ENCODE data around the gene KLC1.

KLC1 gene

DNA sequence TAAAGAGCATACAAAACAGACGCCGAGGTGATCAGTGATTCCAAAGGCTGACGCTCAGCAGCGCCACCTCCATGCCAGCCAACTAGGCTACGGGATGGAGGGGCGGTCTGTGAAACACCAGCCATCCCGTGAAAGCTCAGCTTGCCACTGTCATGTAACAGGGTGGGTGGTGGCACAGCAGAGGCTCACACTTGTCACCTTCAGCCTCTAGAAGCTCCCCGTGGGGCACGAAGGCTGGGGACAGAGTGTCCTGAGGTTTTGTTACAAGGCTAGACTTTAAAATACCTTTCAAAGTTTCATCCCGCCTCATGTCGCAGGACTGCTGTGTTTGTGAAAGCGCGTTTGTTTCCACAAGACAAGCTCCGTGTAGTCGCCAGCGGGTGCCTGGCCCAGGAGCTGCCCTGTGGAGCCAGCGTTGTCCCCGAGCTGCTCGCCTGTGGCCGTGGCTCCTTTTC is 65.6 kb downstream of the KLC1 start:
- ChIA-PET CTCF (interaction anchor here (1.3 kb wide), 2 partner anchors 12 to 24 kb away, joined by 3 read pairs; no protein-coding TSS in a partner anchor), POLR2A (interaction anchor here (1.1 kb wide), 1 partner anchor 219 kb away, joined by 5 read pairs; no protein-coding TSS in a partner anchor)
- no peak for DNase-seq (ENCODE audit: extremely low spot score)
- TF ChIP-seq, protein P1, sequence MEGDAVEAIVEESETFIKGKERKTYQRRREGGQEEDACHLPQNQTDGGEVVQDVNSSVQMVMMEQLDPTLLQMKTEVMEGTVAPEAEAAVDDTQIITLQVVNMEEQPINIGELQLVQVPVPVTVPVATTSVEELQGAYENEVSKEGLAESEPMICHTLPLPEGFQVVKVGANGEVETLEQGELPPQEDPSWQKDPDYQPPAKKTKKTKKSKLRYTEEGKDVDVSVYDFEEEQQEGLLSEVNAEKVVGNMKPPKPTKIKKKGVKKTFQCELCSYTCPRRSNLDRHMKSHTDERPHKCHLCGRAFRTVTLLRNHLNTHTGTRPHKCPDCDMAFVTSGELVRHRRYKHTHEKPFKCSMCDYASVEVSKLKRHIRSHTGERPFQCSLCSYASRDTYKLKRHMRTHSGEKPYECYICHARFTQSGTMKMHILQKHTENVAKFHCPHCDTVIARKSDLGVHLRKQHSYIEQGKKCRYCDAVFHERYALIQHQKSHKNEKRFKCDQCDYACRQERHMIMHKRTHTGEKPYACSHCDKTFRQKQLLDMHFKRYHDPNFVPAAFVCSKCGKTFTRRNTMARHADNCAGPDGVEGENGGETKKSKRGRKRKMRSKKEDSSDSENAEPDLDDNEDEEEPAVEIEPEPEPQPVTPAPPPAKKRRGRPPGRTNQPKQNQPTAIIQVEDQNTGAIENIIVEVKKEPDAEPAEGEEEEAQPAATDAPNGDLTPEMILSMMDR (IDR thresholded peaks at IDR 0.05; ENCODE audit: control extremely low read depth, extremely low read depth, low read depth, missing control alignments), result no peak

DNA sequence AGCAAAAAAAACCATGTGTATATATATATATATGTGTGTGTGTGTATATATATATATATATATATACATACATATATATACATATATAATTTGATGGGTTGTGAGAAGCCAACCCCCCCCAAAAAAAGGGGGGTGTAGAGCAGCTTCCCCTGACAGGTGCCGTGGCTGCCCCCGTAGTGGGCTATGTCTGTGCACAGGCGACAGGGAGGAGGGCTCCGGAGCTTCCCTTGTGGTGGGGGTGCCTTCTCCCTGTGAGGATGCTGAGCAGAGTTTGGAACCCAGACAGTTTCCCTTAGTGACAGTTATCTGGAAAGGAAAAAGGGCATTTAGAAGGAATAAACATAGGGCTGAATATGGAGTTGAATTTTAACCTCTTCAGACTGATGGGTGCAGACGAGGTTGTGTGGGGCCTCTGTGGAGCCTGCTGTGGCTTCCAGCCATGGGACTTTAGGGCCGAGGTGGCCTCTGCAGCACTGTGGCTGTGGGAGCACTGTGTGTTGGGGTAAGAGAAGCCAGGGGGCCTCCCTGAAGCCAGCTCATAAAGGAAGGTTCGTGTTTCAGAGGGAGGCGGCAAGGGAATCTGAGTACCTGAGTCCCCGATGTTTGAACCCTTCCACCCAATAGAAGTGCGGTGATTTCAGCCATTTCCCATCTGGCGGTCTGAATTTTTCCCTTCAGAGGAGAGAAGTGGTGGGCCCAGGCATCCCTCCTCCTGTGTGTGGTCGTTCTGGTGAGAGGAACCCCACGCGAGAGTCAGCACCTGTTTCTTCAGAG is 66.5 kb downstream of the KLC1 start:
- TF ChIP-seq, protein P1 (IDR thresholded peaks at IDR 0.05; ENCODE audit: control extremely low read depth, extremely low read depth, low read depth, missing control alignments), result no peak
- DNase-seq (ENCODE audit: extremely low spot score), result no peak
- POLR2A ChIA-PET, result no interaction called here
- CTCF ChIA-PET, result interaction anchor here (1.3 kb wide), 3 partner anchors 9 to 23 kb away, joined by 3 to 4 read pairs (median 3); no protein-coding TSS in a partner anchor

DNA sequence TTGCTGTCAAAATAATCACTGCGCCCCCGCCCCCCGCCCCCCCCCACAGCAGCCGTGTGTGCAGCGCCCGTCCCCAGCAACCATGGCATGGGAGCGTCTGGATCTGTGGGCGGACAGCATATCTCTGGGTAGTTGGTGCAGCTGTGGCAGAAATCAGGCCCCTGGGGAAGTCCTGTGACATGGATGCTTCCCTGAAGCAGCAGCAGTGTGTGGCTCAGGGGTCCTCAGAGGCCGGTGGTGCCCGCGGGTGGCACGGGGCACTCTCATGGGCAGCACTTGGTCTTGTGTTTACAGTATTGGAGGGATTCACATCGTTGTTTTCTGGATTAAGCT is 67.0 kb downstream of the KLC1 start:
- POLR2A ChIA-PET, result no interaction called here
- DNase-seq (ENCODE audit: extremely low spot score), result no peak
- CTCF ChIA-PET, result interaction anchor here (0.9 to 1.3 kb wide), 2 partner anchors 9 to 10 kb away, joined by 3 to 4 read pairs; no protein-coding TSS in a partner anchor
- TF ChIP-seq, protein P1 (IDR thresholded peaks at IDR 0.05; ENCODE audit: control extremely low read depth, extremely low read depth, low read depth, missing control alignments), result no peak

DNA sequence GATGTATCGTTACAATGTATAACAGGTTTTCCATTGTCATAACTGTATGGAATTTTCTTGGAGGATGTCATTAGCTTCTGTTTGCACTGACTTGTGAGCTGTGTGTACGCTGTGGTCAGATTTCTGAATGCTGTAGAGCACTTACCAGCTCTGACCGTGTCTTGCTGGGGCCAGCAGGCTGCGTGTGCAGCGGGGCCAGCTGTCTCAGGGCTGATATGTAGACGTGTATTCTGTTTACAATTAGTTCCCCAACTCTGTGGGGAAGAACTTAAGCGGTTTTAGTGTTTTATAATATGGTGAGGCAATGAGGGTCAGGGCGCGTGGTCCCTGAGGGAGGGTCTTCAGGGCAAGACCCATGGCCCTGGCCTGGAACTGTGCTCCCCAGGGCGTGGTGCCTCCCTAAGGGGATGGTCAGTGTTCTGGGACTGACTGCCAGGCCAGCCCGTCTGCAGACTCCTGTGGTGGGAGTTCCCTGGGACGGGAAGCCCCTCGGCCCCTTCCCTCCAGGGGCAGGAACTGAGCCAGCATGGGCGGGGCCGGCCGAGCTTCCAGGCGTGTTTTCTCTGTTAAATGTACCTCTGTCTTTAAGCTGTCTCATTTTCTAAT is 67.6 kb downstream of the KLC1 start:
- CTCF ChIA-PET, result interaction anchor here (0.9 to 2.3 kb wide), 3 partner anchors 8 to 16 kb away, joined by 3 to 7 read pairs (median 4); no protein-coding TSS in a partner anchor
- POLR2A ChIA-PET, result no interaction called here
- no peak for DNase-seq (ENCODE audit: extremely low spot score)
- TF ChIP-seq, protein P1 (IDR thresholded peaks at IDR 0.05; ENCODE audit: control extremely low read depth, extremely low read depth, low read depth, missing control alignments), result no peak

DNA sequence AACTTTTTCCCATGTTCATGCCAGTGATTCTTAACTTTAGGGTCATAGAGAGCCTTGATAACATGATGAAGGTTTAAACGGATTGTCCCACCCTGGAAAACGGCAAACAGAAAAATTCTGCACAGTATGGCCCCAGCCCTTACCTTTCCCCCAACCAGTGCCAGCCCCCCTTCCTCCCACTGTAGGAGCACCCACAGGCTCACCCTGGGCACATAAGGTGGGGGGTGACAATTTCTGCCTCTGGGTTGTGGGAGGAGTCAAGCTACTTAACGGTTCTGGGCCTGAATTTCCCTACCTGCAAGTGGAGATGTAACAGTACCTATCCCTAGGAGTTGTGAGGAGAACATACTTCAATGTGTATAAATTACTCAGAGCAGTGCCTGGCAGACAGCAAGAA is 68.2 kb downstream of the KLC1 start:
- no peak for DNase-seq (ENCODE audit: extremely low spot score)
- POLR2A ChIA-PET, result no interaction called here
- CTCF ChIA-PET, result interaction anchor here (2.3 kb wide), 1 partner anchor 17 kb away, joined by 7 read pairs; no protein-coding TSS in a partner anchor
- TF ChIP-seq, protein P1 (IDR thresholded peaks at IDR 0.05; ENCODE audit: control extremely low read depth, extremely low read depth, low read depth, missing control alignments), result no peak

DNA sequence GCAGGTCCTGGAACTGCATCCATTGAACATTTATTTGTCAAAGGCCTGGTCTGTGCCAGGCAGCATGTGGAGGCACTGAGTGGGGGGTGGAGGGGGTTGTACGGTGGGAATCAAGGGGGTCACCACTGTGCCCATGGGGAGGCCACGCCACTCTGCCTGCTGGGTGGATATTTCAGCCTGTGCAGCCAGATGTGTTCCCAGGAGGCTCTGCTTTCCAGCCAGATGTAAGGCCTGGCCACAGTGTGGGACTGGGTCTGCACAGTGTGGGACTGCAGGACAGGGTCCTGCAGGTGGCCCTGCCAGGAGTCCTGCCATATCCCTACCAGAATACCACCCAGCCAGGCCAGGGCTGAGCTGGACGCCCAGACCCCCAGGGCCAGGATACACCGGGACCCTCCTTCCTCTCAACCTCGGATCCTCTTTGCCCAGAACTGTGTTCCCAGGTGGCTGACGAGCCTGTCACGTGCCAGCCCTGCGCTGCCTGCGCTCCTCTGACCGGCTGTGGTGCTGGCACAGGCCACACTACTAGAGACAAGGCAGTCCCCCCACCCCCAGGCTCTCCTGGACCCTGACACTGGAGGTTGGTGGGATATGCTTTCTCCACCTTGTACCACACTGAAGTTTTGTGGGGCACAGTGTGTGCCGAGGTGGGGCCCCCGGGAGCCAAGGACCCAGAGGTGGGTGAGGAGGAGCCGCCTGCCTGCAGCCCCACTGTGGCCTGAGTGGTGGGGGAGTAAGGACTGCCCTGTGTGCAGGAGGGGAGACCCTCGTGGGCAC is 68.8 kb downstream of the KLC1 start:
- ChIA-PET POLR2A (no interaction called here), CTCF (interaction anchor here (2.3 kb wide), 1 partner anchor 17 kb away, joined by 7 read pairs; no protein-coding TSS in a partner anchor)
- TF ChIP-seq, protein P1 (IDR thresholded peaks at IDR 0.05; ENCODE audit: control extremely low read depth, extremely low read depth, low read depth, missing control alignments), result no peak
- no peak for DNase-seq (ENCODE audit: extremely low spot score)

All from GM10248 (cell line).